Bronchial epithelial cell (primary cell): ENCODE data around the gene AOPEP. TPM values are rescaled to one million over a fixed set of nuclear protein-coding genes. Genes with fewer than 3 reads are reported as not detected.

Experiments
- DNase-seq: peaks from one replicate; pipeline ENCODE4 v3.0.0-alpha.2; 2010; ENCODE audit warnings: low read depth
- FAIRE-seq: peaks from 2 replicates; lab custom pipeline; 2011; peaks lifted over from hg19 to GRCh38; lab: Jason Lieb, UNC
- H3K27me3 ChIP-seq: 2 replicates; pipeline ENCODE4 v1.5.1; 2011; ENCODE audit warnings: low read length; ENCODE audit not compliant: control insufficient read depth, insufficient read depth
- H3K36me3 ChIP-seq: 2 replicates; pipeline ENCODE4 v1.5.1; 2011; ENCODE audit warnings: low read length; ENCODE audit not compliant: control insufficient read depth, insufficient read depth
- H3K4me3 ChIP-seq: 2 replicates; pipeline ENCODE4 v1.5.1; 2011; ENCODE audit warnings: mild to moderate bottlenecking, low read depth, low read length, control low read depth
- CTCF ChIP-seq: IDR thresholded peaks from 2 replicates; pipeline ENCODE4 v1.5.1; 2011; ENCODE audit warnings: mild to moderate bottlenecking, moderate library complexity, low read length, control low read depth, inconsistent platforms; ENCODE audit not compliant: insufficient read depth, severe bottlenecking
- total RNA-seq: library from RNA; depleted of rRNA; stranded (reverse); fragments of >200 nt; gene quantifications from 2 replicates; pipeline ENCODE4 v1.2.1, GENCODE V29; 2014

The AOPEP gene
- total RNA-seq, 1 donor from 2014 or later: 91.1 TPM

GRCh38 chr9:95047452-95048224 lies 321.1 kb downstream of the AOPEP start:
- DNase-seq (no peak), FAIRE-seq (no peak)
- H3K4me3 ChIP-seq: peak overlapping the region; percentile 90
- H3K36me3 ChIP-seq: peaks cover 1% of the 10 kb centered on the region
- H3K27me3 ChIP-seq: no peaks in the 10 kb centered on the region
- no peak for TF ChIP-seq CTCF

GRCh38 chr9:95048225-95049087 lies 322.0 kb downstream of the AOPEP start:
- Histone ChIP-seq H3K4me3 (peak overlapping the region; percentile 90), H3K36me3 (peaks cover 1% of the 10 kb centered on the region), H3K27me3 (no peaks in the 10 kb centered on the region)
- FAIRE-seq (no peak), DNase-seq (peak; percentile 87)
- no peak for TF ChIP-seq CTCF

- no peak for FAIRE-seq
- DNase-seq: no peak
- no peak for TF ChIP-seq CTCF
- Histone ChIP-seq H3K4me3 (peak overlapping the region; percentile 90), H3K27me3 (no peaks in the 10 kb centered on the region), H3K36me3 (no peaks in the 10 kb centered on the region)
Measured at GRCh38 chr9:95049761-95050160, 323.3 kb downstream of the AOPEP start.

GRCh38 chr9:95053611-95054570 lies 327.4 kb downstream of the AOPEP start:
- no peak overlapping the region for H3K4me3 ChIP-seq
- H3K36me3 ChIP-seq: peaks cover 2% of the 10 kb centered on the region
- FAIRE-seq (no peak), DNase-seq (no peak)
- TF ChIP-seq CTCF: no peak
- no peaks in the 10 kb centered on the region for H3K27me3 ChIP-seq

- Histone ChIP-seq H3K36me3 (peaks cover 2% of the 10 kb centered on the region), H3K4me3 (no peak overlapping the region), H3K27me3 (no peaks in the 10 kb centered on the region)
- TF ChIP-seq CTCF: no peak
- FAIRE-seq: no peak
- DNase-seq: no peak
Measured at GRCh38 chr9:95055334-95055850, 328.9 kb downstream of the AOPEP start.
